ENCODE measurements around the gene WIPF1. TPM values are rescaled to one million over a fixed set of nuclear protein-coding genes. Genes with fewer than 3 reads are reported as not detected.
A peak's percentile ranks its signal among the peaks of the same experiment; 100 is the strongest.

The WIPF1 gene
- total RNA-seq, 1 donor from 2014 or later: 24.2 TPM

- DNase-seq: no peak
Measured at GRCh38 chr2:174595116-174595809, 2.3 kb downstream of the WIPF1 start.

- DNase-seq: no peak
Measured at GRCh38 chr2:174594456-174594855, 3.1 kb downstream of the WIPF1 start.

- DNase-seq: peak; percentile 69
Measured at GRCh38 chr2:174593574-174594203, 3.9 kb downstream of the WIPF1 start.

GRCh38 chr2:174593041-174593440 lies 4.6 kb downstream of the WIPF1 start:
- DNase-seq: no peak

GRCh38 chr2:174591740-174592139 lies 5.9 kb downstream of the WIPF1 start:
- DNase-seq: no peak

GRCh38 chr2:174590928-174591648 lies 6.5 kb downstream of the WIPF1 start:
- DNase-seq: no peak

- DNase-seq: no peak
Measured at GRCh38 chr2:174590346-174590745, 7.3 kb downstream of the WIPF1 start.

- DNase-seq: no peak
Measured at GRCh38 chr2:174589334-174589733, 8.3 kb downstream of the WIPF1 start.

- DNase-seq: no peak
Measured at GRCh38 chr2:174588463-174588862, 9.1 kb downstream of the WIPF1 start.

- no peak for DNase-seq
Measured at GRCh38 chr2:174587579-174587978, 10.0 kb downstream of the WIPF1 start.

- no peak for DNase-seq
Measured at GRCh38 chr2:174586418-174587295, 10.9 kb downstream of the WIPF1 start.

GRCh38 chr2:174585657-174586252 lies 11.8 kb downstream of the WIPF1 start:
- DNase-seq: peak; percentile 32

- DNase-seq: peak; percentile 45
Measured at GRCh38 chr2:174585146-174585545, 12.5 kb downstream of the WIPF1 start.

GRCh38 chr2:174581491-174581890 lies 16.1 kb downstream of the WIPF1 start:
- no peak for DNase-seq

- DNase-seq: no peak
Measured at GRCh38 chr2:174580951-174581350, 16.7 kb downstream of the WIPF1 start.

- peak; percentile 53 for DNase-seq
Measured at GRCh38 chr2:174577967-174578589, 19.5 kb downstream of the WIPF1 start.

- DNase-seq: no peak
Measured at GRCh38 chr2:174575124-174575776, 22.4 kb downstream of the WIPF1 start.

- DNase-seq: no peak
Measured at GRCh38 chr2:174574657-174575056, 22.9 kb downstream of the WIPF1 start.

- no peak for DNase-seq
Measured at GRCh38 chr2:174573621-174574081, 24.0 kb downstream of the WIPF1 start.

GRCh38 chr2:174572556-174572955 lies 25.0 kb downstream of the WIPF1 start:
- DNase-seq: no peak
